ENCODE results near the gene C2orf66. TPM values are rescaled to one million over a fixed set of nuclear protein-coding genes. Genes with fewer than 3 reads are reported as not detected.
A peak's percentile ranks its signal among the peaks of the same experiment; 100 is the strongest.

The C2orf66 gene
- total RNA-seq, 1 experiment from 2014 or later = 0.51 TPM

GRCh38 chr2:196792865-196793264 is 16.3 kb downstream of the C2orf66 start:
- CTCF ChIA-PET = no interaction called here

GRCh38 chr2:196783431-196784094 is 25.6 kb downstream of the C2orf66 start:
- CTCF ChIA-PET = no interaction called here
- no peak overlapping the region for H3K4me2 ChIP-seq (ENCODE audit: low read length)
- peaks cover 84% of the 10 kb centered on the region for H3K36me3 ChIP-seq (ENCODE audit: low read depth, low read length)
- H3K9ac ChIP-seq (ENCODE audit: low read length) = no peak overlapping the region
- no peaks in the 10 kb centered on the region for H3K9me2 ChIP-seq (replicated peaks; ENCODE audit: low read length)
- TF ChIP-seq EZH2phosphoT487 (IDR thresholded peaks at IDR 0.05; ENCODE audit: borderline replicate concordance, low read length) (no peak), EZH2 (IDR thresholded peaks at IDR 0.05; ENCODE audit: low read length, unreplicated experiment) (no peak), CTCF (conservative IDR thresholded peaks at IDR 0.05; ENCODE audit: low read depth, low read length) (no peak)
- intact Hi-C loops (cut with micrococcal nuclease) = no loop called here
- no peak overlapping the region for H3K4me3 ChIP-seq (ENCODE audit: low read length)
- DNase-seq = peak; percentile 44
- H4K20me1 ChIP-seq (ENCODE audit: low read length) = no peaks in the 10 kb centered on the region
- peak; percentile 70 for ATAC-seq
- no peaks in the 10 kb centered on the region for H3K79me2 ChIP-seq (ENCODE audit: low read length)
- no peak overlapping the region for H3K27ac ChIP-seq (ENCODE audit: low read length)
- no TSS peak for BruUV-seq (replicated peaks)
- H3K27me3 ChIP-seq (ENCODE audit: low read length) = no peaks in the 10 kb centered on the region
- no peaks in the 10 kb centered on the region for H3F3A ChIP-seq (ENCODE audit: low read length, unreplicated experiment)
- no peaks in the 10 kb centered on the region for H3K9me3 ChIP-seq (ENCODE audit: low read length)
- H3K4me1 ChIP-seq (ENCODE audit: insufficient read depth, low read length) = no peaks in the 10 kb centered on the region
- POLR2A ChIA-PET (ENCODE audit: unreplicated experiment) = no interaction called here
- H2AFZ ChIP-seq (ENCODE audit: low read length) = no peak overlapping the region

More at GRCh38 chr2:196792865-196793264, 16.3 kb downstream of the C2orf66 start:
- TF ChIP-seq EZH2phosphoT487 (IDR thresholded peaks at IDR 0.05; ENCODE audit: borderline replicate concordance, low read length) (no peak), EZH2 (IDR thresholded peaks at IDR 0.05; ENCODE audit: low read length, unreplicated experiment) (no peak), CTCF (conservative IDR thresholded peaks at IDR 0.05; ENCODE audit: low read depth, low read length) (no peak)
- Histone ChIP-seq H3K9me2 (replicated peaks; ENCODE audit: low read length) (no peaks in the 10 kb centered on the region), H3K4me1 (ENCODE audit: insufficient read depth, low read length) (peaks cover 4% of the 10 kb centered on the region; the same call in 1 of the 2 replicates), H2AFZ (ENCODE audit: low read length) (no peak overlapping the region), H3K4me3 (ENCODE audit: low read length) (no peak overlapping the region), H4K20me1 (ENCODE audit: low read length) (no peaks in the 10 kb centered on the region), H3F3A (ENCODE audit: low read length, unreplicated experiment) (no peaks in the 10 kb centered on the region), H3K27me3 (ENCODE audit: low read length) (no peaks in the 10 kb centered on the region), H3K27ac (ENCODE audit: low read length) (no peak overlapping the region), H3K9ac (ENCODE audit: low read length) (no peak overlapping the region), H3K79me2 (ENCODE audit: low read length) (peaks cover 19% of the 10 kb centered on the region), H3K4me2 (ENCODE audit: low read length) (no peak overlapping the region), H3K9me3 (ENCODE audit: low read length) (no peaks in the 10 kb centered on the region), H3K36me3 (ENCODE audit: low read depth, low read length) (peaks cover 69% of the 10 kb centered on the region)
- POLR2A ChIA-PET (ENCODE audit: unreplicated experiment) = no interaction called here
- intact Hi-C loops (cut with micrococcal nuclease) = no loop called here
- no peak for ATAC-seq
- no peak for DNase-seq
- BruUV-seq (replicated peaks) = no TSS peak

- no peaks in the 10 kb centered on the region for H4K20me1 ChIP-seq (ENCODE audit: low read length)
- H3K79me2 ChIP-seq (ENCODE audit: low read length) = no peaks in the 10 kb centered on the region
- H3K9me2 ChIP-seq (replicated peaks; ENCODE audit: low read length) = no peaks in the 10 kb centered on the region
- CTCF ChIA-PET = no interaction called here
- H3K9me3 ChIP-seq (ENCODE audit: low read length) = no peaks in the 10 kb centered on the region
- H3F3A ChIP-seq (ENCODE audit: low read length, unreplicated experiment) = no peaks in the 10 kb centered on the region
- no peaks in the 10 kb centered on the region for H3K4me1 ChIP-seq (ENCODE audit: insufficient read depth, low read length)
- H3K36me3 ChIP-seq (ENCODE audit: low read depth, low read length) = peaks cover 56% of the 10 kb centered on the region
- no peaks in the 10 kb centered on the region for H3K27me3 ChIP-seq (ENCODE audit: low read length)
- H3K4me3 ChIP-seq (ENCODE audit: low read length) = no peak overlapping the region
- H3K4me2 ChIP-seq (ENCODE audit: low read length) = no peak overlapping the region
- no peak overlapping the region for H3K27ac ChIP-seq (ENCODE audit: low read length)
- no TSS peak for BruUV-seq (replicated peaks)
- no peak overlapping the region for H2AFZ ChIP-seq (ENCODE audit: low read length)
- intact Hi-C loops (cut with micrococcal nuclease) = no loop called here
- POLR2A ChIA-PET (ENCODE audit: unreplicated experiment) = no interaction called here
- DNase-seq (no peak), ATAC-seq (no peak)
- no peak overlapping the region for H3K9ac ChIP-seq (ENCODE audit: low read length)
- TF ChIP-seq CTCF (conservative IDR thresholded peaks at IDR 0.05; ENCODE audit: low read depth, low read length) (no peak), EZH2 (IDR thresholded peaks at IDR 0.05; ENCODE audit: low read length, unreplicated experiment) (no peak), EZH2phosphoT487 (IDR thresholded peaks at IDR 0.05; ENCODE audit: borderline replicate concordance, low read length) (no peak)
Observed at GRCh38 chr2:196767101-196767500, 42.1 kb downstream of the C2orf66 start.

Measured in PC-3 (cell line).